ENCODE measurements around the gene DMTF1.

Gene DMTF1

GRCh38 chr7:87146740-87147386 lies 5.4 kb upstream of the DMTF1 start:
- no peak for DNase-seq (ENCODE audit: low read depth)

GRCh38 chr7:87147500-87147899 lies 4.8 kb upstream of the DMTF1 start:
- no peak for DNase-seq (ENCODE audit: low read depth)

- DNase-seq (ENCODE audit: low read depth): no peak
Measured at GRCh38 chr7:87148332-87148955, 3.8 kb upstream of the DMTF1 start.

DNA sequence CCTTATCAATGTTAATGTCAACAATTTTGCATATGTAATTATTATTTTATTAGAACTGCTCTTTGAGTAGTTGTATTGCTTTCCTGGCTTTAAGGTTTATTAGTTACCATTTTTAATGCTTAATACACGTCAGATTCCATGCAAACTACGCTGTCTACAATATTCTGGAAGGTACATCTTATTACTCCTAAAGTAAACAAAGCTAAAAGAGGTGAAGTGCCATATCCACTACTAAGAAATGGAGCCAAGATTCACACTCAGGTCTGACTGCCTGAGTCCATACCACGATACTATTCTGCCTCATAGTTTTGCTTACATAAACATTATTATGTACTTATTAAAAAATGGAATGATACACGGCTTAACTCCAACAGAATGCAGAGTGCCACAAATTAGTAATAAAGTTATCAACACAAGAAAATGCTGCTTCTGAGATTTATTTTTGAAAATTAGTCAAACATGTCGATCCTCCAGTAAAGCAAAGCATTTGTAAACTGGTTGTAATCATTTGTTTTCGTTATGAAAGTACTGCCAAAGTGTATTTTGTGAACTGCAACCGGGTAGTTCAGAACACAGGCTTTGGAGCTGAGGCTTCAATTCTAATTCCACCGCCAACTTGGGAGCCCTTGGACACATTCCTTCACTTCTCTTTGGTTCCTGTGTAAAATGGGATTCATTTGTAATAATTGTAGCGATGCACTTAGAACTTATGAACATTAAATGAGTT lies 1.1 kb upstream of the DMTF1 start:
- no peak for DNase-seq (ENCODE audit: low read depth)

GRCh38 chr7:87151729-87152111 lies 533 bp upstream of the DMTF1 start:
- DNase-seq (ENCODE audit: low read depth): no peak

GRCh38 chr7:87152897-87153641 lies 816 bp downstream of the DMTF1 start:
- DNase-seq (ENCODE audit: low read depth): peak; percentile 8

- DNase-seq (ENCODE audit: low read depth): no peak
Measured at GRCh38 chr7:87154166-87154565, 1.9 kb downstream of the DMTF1 start.

- no peak for DNase-seq (ENCODE audit: low read depth)
Measured at GRCh38 chr7:87154569-87154968, 2.3 kb downstream of the DMTF1 start.

DNA sequence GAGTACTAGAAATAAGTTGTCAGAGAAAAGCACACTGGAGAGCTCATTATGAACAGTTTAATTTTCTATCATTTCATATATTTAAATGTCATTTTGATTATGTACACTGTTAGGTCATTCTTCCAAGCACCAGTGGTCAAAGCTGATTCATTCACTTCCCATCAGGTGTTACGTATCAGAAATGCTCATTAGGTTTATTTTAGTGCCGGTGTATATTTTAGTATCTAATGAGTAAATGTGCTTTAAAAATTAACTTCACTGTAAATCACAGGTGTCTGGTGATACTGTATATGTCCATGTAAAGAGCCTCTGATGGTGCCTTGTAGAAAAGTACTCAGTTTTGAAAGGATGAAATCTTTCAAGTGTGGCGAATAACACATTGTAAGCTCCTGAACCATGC lies 3.5 kb downstream of the DMTF1 start:
- DNase-seq (ENCODE audit: low read depth): no peak

GRCh38 chr7:87156709-87157108 lies 4.5 kb downstream of the DMTF1 start:
- no peak for DNase-seq (ENCODE audit: low read depth)

DNA sequence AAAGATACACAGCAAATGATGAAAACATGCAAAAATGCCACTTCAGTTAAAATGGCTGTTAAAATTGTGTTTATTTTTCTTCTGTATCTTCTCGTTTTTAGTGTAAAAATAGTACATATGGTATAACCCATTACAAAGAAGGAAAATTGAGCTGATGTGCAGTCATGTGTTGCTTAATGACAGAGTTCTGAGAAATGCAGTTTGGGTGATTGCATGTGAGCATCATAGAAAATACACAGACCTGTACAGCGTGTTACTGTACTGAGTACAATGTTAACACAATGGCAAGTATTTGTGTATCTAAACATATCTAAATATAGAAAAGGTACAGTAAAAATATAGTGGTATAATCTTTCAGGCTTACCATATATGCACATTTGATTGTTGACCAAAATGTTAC lies 7.3 kb downstream of the DMTF1 start:
- no peak for DNase-seq (ENCODE audit: low read depth)

DNA sequence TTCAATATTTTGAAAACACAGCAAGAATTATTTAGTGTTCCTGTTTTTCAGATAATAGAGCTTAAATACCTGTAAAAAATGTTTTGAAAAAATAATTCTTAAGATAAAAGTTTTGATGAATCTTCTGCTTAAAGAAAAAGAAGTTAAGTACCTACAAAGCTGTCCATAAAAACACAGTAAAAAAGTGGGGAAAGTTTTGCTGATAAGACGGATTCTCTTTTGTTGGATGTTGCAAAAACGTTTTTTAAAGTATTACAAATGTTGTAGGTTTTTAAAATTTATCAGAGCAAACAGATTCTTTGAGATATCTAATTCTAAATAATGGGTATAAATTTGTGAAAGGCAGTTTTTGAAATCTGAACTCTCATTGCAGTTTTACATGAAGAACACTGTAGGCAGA lies 12.2 kb downstream of the DMTF1 start:
- no peak for DNase-seq (ENCODE audit: low read depth)

DNA sequence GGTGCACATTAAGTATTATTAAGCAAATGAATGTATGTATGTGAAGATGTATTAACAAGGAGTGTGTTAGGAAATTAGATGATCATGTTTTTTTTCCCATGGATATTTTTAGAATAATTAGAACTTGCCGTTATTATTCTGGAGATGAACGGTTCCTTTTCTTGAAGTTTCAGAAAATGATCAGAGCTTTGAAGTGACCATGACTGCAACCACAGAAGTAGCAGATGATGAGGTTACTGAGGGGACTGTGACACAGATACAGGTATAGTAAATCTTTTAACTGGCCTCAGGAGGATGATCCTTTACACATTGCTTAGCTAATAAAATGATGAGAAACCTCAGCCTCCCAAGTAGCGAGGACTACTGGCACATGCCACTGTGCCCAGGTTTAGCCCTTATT lies 18.6 kb downstream of the DMTF1 start:
- DNase-seq (ENCODE audit: low read depth): no peak

DNA sequence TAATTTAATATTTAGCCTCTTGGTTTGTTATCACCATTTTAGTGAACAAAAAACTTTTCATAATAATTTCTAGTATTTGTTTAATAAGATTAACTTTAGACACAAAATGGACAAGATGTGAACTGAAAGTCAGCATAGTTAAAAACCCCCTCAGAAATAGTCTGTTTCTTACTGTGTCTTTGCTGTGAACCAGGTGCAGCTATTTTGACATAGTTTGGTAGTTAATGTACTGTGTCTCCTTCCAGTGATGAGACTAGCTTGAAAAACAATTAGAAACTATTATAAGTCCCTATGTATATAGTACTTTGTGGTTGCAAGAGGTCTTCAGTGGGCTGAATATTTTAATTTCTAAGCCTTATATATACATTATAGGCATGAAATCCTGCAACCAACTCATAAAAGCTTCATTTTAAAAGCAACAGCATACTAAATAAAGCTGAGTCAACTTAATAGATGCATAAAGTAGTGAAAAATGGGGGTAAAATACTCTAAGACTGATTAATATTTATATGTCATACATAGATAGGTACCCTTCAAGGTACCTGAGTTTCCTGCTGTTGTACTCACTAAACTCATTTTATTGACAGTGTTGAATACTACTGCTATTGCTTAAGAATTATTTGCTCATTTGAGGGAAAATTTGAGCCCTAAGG lies 19.2 kb downstream of the DMTF1 start:
- DNase-seq (ENCODE audit: low read depth): no peak

GRCh38 chr7:87173471-87173870 lies 21.2 kb downstream of the DMTF1 start:
- DNase-seq (ENCODE audit: low read depth): no peak

- DNase-seq (ENCODE audit: low read depth): no peak
Measured at GRCh38 chr7:87178320-87178719, 26.1 kb downstream of the DMTF1 start.

DNA sequence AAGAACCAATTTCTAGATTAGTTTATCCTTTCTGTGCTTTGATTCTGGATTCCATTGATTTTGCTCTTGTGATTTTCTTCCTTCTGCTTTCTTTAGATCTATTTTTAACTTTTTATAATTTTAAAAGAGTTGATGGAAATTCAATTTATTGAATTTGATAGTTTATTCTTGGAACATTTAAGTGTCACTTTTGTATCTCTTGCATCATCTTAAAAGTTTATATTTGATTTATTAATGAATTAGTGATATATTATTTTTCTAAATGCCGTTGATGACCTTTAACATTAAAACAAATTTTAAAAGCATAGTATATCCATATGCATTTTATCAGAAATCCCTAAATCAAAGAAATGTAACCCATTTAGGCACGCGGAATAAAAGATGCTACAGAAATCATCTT lies 26.9 kb downstream of the DMTF1 start:
- DNase-seq (ENCODE audit: low read depth): no peak

GRCh38 chr7:87187120-87187519 lies 34.9 kb downstream of the DMTF1 start:
- DNase-seq (ENCODE audit: low read depth): no peak

DNA sequence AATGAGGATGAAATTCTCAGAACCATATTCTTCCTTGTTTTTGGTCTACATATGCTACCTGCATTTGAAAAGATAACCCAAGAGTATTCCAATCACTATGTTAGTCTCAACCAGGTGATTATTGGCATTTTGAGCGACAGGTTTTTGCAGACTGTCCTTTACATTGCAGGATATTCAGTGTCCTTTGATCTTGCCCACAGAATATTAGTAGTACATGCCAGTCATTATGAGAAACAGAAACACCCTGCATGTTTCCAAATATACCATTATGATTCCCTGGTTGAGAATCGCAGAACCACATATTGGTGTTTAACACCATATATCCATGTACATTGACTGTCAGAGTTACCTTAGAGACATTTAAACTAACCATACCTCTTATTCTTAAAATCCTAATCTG lies 36.7 kb downstream of the DMTF1 start:
- DNase-seq (ENCODE audit: low read depth): no peak

- no peak for DNase-seq (ENCODE audit: low read depth)
Measured at GRCh38 chr7:87190783-87191182, 38.5 kb downstream of the DMTF1 start.

DNA sequence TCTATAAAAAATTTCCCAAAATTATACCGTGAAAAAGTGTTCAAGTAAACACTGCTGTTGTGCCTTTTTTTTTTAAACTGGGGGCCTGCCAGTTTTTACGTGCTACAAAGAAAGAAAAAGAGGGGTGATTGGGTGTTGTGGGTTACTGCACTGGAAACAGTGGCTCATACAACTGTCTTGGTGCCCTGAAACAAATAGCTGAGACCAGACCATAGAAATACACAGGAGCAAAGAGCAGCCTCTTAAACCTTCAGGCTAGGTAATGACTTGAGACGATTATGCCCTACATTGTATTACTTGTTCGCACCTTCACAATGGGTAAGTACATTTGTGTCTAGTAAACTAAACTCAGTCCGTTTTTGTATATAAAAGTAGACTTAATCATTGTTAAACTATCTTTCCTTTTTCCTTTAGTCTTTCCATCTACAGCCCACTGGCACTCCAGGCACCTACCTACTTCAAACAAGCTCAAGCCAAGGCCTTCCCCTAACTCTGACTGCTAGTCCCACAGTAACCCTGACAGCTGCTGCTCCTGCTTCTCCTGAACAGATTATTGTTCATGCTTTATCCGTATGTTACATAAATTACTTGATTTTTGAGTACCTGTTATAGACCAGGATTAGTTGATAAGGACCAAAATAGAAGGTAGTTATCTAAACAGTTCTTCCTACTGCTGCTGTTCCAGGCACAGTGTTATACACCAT lies 40.7 kb downstream of the DMTF1 start:
- no peak for DNase-seq (ENCODE audit: low read depth)

- DNase-seq (ENCODE audit: low read depth): no peak
Measured at GRCh38 chr7:87193912-87194311, 41.7 kb downstream of the DMTF1 start.

Data from stimulated activated CD8-positive, alpha-beta memory T cell treated with anti-CD3 and anti-CD28 coated beads, Interleukin-7, amount 100 ng/mL, for 24 hours (primary cell).